ENCODE results near the gene AADACL3. TPM values are rescaled to one million over a fixed set of nuclear protein-coding genes. Genes with fewer than 3 reads are reported as not detected.

Gene AADACL3
- total and polyA plus RNA-seq, 2 of the 8 experiments (the other 6 are each of a cell fraction or from before 2014, with no cell fraction given): 0.33 to 2.3 TPM

GRCh38 chr1:12734651-12735050, 18.7 kb downstream of the AADACL3 start:
- Histone ChIP-seq H4K20me1 (replicated peaks in 1 of 2; ENCODE audit: control insufficient read depth in 1 of 2, insufficient read depth in 2 of 2, low read length in 2 of 2) (no peaks in the 10 kb centered on the region), H3K4me2 (ENCODE audit: insufficient read depth in 1 of 2, low read depth in 2 of 2, low read length in 2 of 2) (no peak overlapping the region), H3K79me1 (ENCODE audit: low read depth, low read length) (no peaks in the 10 kb centered on the region), H3K4me1 (replicated peaks in 1 of 4; ENCODE audit: control insufficient read depth in 3 of 4, insufficient read depth in 4 of 4, low read length in 3 of 4) (no peaks in the 10 kb centered on the region; a peak in 1 of 7 replicates), H2AFZ (ENCODE audit: low read length) (peak overlapping the region; percentile 55), H3K4ac (replicated peaks; ENCODE audit: insufficient read length, low read depth, low read length) (no peak overlapping the region), H3K27ac (ENCODE audit: low read depth, low read length) (no peak overlapping the region), H2BK120ac (replicated peaks; ENCODE audit: low read depth, low read length) (no peak overlapping the region), H3K56ac (replicated peaks; ENCODE audit: insufficient read length, low read depth, low read length) (no peak overlapping the region), H3K36me3 (ENCODE audit: control insufficient read depth in 2 of 4, insufficient read depth in 4 of 4, low read length in 3 of 4) (no peaks in the 10 kb centered on the region), H2BK12ac (ENCODE audit: low read depth, low read length) (no peak overlapping the region), H3K9me3 (ENCODE audit: insufficient read depth in 2 of 2, low read depth in 1 of 2, low read length in 1 of 2) (0 out of 4 replicates have a peak, but pooled peaks cover 0 to 2% of the 10 kb centered on the region in 2 experiments), H4K91ac (replicated peaks; ENCODE audit: insufficient read length, low read length) (no peak overlapping the region), H2BK20ac (ENCODE audit: low read length) (no peak overlapping the region), H3K9ac (replicated peaks in 1 of 4; ENCODE audit: extremely low read depth in 1 of 4, low read depth in 3 of 4, low read length in 3 of 4) (no peak overlapping the region), H4K5ac (ENCODE audit: insufficient read length, low read depth, low read length) (no peak overlapping the region), H2AK5ac (ENCODE audit: low read depth, low read length) (no peak overlapping the region), H4K8ac (ENCODE audit: extremely low read depth, insufficient read depth, low read length) (no peak overlapping the region), H3K14ac (ENCODE audit: insufficient read length) (no peak overlapping the region), H2BK15ac (ENCODE audit: low read length) (no peak overlapping the region), H3K27me3 (replicated peaks in 1 of 4; ENCODE audit: control insufficient read depth in 3 of 4, extremely low read depth in 1 of 4, insufficient read depth in 3 of 4, low read length in 3 of 4) (no peaks in the 10 kb centered on the region; a peak in 1 of 7 replicates), H3K79me2 (ENCODE audit: control insufficient read depth in 1 of 2, insufficient read depth in 2 of 2, low read length in 2 of 2) (no peaks in the 10 kb centered on the region), H2BK5ac (ENCODE audit: low read depth, low read length) (no peak overlapping the region), H3K4me3 (ENCODE audit: extremely low read depth in 1 of 4, insufficient read depth in 2 of 4, low read depth in 3 of 4, low read length in 4 of 4) (no peak overlapping the region), H3K23me2 (ENCODE audit: low read depth, low read length) (no peaks in the 10 kb centered on the region), H3K18ac (ENCODE audit: extremely low read depth, low read length) (no peak overlapping the region), H3K23ac (ENCODE audit: insufficient read length) (no peak overlapping the region)
- no peak for DNase-seq (ENCODE audit: low read depth in 1 of 2, low spot score in 2 of 2)
- ChIA-PET CTCF (ENCODE audit: partially characterized antibody) (no interaction called here), POLR2A (ENCODE audit: partially characterized antibody) (no interaction called here)
- FAIRE-seq: no peak
- 92% methylated on average over 3 of the region's 3 CpGs; no CpG with 5 or more reads in 1 of the 2 experiments for WGBS, 2 experiments (ENCODE audit: extremely low coverage in 1 of 2, insufficient coverage in 1 of 2, insufficient read length in 1 of 2, insufficient replicate concordance in 2 of 2, low coverage in 1 of 2, low lambda C conversion rate in 2 of 2, missing lambda C conversion rate in 1 of 2)
- no peak for TF ChIP-seq CBX8 (IDR thresholded peaks at IDR 0.05; ENCODE audit: borderline replicate concordance, low read depth, low read length)
- no peak for TF ChIP-seq GABPA (IDR thresholded peaks at IDR 0.05; ENCODE audit: borderline replicate concordance, insufficient read depth, low read length)
- no peak for TF ChIP-seq ATF3 (IDR thresholded peaks at IDR 0.05; ENCODE audit: insufficient read depth, low read depth, low read length)
- TF ChIP-seq SAP30 (IDR thresholded peaks at IDR 0.05; ENCODE audit: insufficient read depth, insufficient replicate concordance, low read length): no peak
- no peak for TF ChIP-seq CEBPB (IDR thresholded peaks at IDR 0.05; ENCODE audit: low read depth, low read length)
- TF ChIP-seq SIRT6 (IDR thresholded peaks at IDR 0.05; ENCODE audit: low read length): no peak
- no peak for TF ChIP-seq RAD21 (IDR thresholded peaks at IDR 0.05 in 1 of 2, conservative IDR thresholded peaks at IDR 0.05 in 1 of 2; ENCODE audit: low read depth in 2 of 2, low read length in 2 of 2)
- no peak for TF ChIP-seq POU5F1 (IDR thresholded peaks at IDR 0.05; ENCODE audit: low read depth, low read length)
- no peak for TF ChIP-seq RBBP5 (IDR thresholded peaks at IDR 0.05; ENCODE audit: borderline replicate concordance, low read depth, low read length)
- no peak for TF ChIP-seq CTCF (IDR thresholded peaks at IDR 0.05; ENCODE audit: control extremely low read depth in 1 of 3, insufficient read depth in 1 of 3, low read depth in 1 of 3, low read length in 3 of 3)
- TF ChIP-seq GTF2F1 (IDR thresholded peaks at IDR 0.05; ENCODE audit: borderline replicate concordance, low read depth, low read length): no peak
